ENCODE measurements around the gene CD34.
"Not testable (repeated sequence)": the region's sequence is repeated elsewhere in the genome, so short reads cannot be mapped to it uniquely, and the experiment has no call there.

CD34 gene

GRCh38 chr1:207883660-207884250 is 27.2 kb downstream of the CD34 start:
- no peak; the same call in 1 of the 2 replicates for TF ChIP-seq CTCF (IDR thresholded peaks at IDR 0.05; ENCODE audit: low read depth, low read length)

GRCh38 chr1:207883104-207883651 is 27.7 kb downstream of the CD34 start:
- no peak for TF ChIP-seq CTCF (IDR thresholded peaks at IDR 0.05; ENCODE audit: low read depth, low read length)
- no peak for DNase-seq (ENCODE audit: extremely low read depth, low read depth)

More at GRCh38 chr1:207883660-207884250, 27.2 kb downstream of the CD34 start:
- DNase-seq (ENCODE audit: extremely low read depth, low read depth): no peak

- DNase-seq (ENCODE audit: extremely low read depth, low read depth): no peak
- no peak for TF ChIP-seq CTCF (IDR thresholded peaks at IDR 0.05; ENCODE audit: low read depth, low read length)
Observed at GRCh38 chr1:207882692-207883091, 28.2 kb downstream of the CD34 start.

GRCh38 chr1:207878939-207879338 is 32.0 kb downstream of the CD34 start:
- DNase-seq (ENCODE audit: extremely low read depth, low read depth): no peak
- no peak for TF ChIP-seq CTCF (IDR thresholded peaks at IDR 0.05; ENCODE audit: low read depth, low read length)

GRCh38 chr1:207877914-207878313 is 33.0 kb downstream of the CD34 start:
- DNase-seq (ENCODE audit: extremely low read depth, low read depth): not testable (repeated sequence)

GRCh38 chr1:207876131-207876530 is 34.8 kb downstream of the CD34 start:
- DNase-seq (ENCODE audit: extremely low read depth, low read depth): no peak
- peak; percentile 24 for TF ChIP-seq CTCF (IDR thresholded peaks at IDR 0.05; ENCODE audit: low read depth, low read length)

- no peak for TF ChIP-seq CTCF (IDR thresholded peaks at IDR 0.05; ENCODE audit: low read depth, low read length)
- DNase-seq (ENCODE audit: extremely low read depth, low read depth): no peak
Observed at GRCh38 chr1:207875532-207875931, 35.4 kb downstream of the CD34 start.

Measured in AG09319 (cell line).